ENCODE measurements around the gene ACOT9.

- no peak for TF ChIP-seq CTCF (IDR thresholded peaks at IDR 0.05; ENCODE audit: insufficient read depth, low read depth, low read length)
- no peak for TF ChIP-seq EZH2 (IDR thresholded peaks at IDR 0.05; ENCODE audit: insufficient read depth, low read length)
Observed at GRCh38 chrX:23656684-23657083, 86.4 kb downstream of the ACOT9 start.

All from astrocyte (in vitro differentiated cells and primary cell).